Limb (tissue), 2 donors: ENCODE measurements around the gene C1orf87.
"Not testable (repeated sequence)": the region's sequence is repeated elsewhere in the genome, so short reads cannot be mapped to it uniquely, and the experiment has no call there.

Source experiments
- DNase-seq, 2 donors: peaks; one replicate each; pipeline ENCODE4 v3.0.0-alpha.2; 2016; ENCODE audit errors: extremely low spot score in 2 of 2

The C1orf87 gene

DNA sequence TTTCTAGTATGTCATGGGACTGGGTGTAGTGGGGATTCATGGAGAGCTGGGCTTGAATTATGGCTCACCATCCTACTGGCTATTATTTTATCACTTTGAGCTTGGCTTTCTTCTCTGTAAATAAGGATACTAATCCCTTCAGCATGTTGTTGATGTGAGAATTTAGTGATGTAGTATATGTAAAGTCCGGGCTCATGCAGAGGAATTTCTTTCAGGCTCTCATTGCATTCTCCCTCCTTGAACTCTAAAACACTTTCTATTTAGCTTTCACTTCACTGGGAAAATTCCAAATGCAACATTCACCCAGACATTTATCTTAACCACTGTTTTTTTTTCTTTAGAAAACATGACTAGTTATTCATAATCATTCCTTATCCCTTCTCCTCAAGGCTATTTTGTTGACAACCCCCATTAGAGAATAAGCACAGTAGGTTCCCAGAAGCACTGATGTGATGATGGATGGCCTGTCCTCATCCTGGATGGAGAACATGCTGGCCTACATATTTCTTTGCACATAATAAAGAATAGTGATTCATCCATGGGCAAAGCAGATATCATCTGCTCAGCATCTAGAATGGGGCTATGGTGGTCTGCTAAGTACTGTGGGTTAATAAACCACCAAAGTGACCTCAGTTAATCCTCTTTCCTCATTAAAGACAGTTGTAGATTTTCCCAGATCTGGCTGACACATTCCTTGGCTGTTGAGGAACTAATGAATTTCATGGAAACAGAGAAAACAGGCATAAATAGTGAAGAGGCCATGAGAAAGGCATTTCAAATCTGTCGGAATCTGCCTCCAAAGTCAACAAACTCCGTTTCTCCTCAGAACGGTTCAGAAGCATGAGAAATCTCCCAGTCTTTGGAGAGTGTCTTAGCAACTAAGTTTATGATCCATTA is 79.0 kb downstream of the C1orf87 start:
- peak in 1 of 2 donors; percentile 70 for DNase-seq

DNA sequence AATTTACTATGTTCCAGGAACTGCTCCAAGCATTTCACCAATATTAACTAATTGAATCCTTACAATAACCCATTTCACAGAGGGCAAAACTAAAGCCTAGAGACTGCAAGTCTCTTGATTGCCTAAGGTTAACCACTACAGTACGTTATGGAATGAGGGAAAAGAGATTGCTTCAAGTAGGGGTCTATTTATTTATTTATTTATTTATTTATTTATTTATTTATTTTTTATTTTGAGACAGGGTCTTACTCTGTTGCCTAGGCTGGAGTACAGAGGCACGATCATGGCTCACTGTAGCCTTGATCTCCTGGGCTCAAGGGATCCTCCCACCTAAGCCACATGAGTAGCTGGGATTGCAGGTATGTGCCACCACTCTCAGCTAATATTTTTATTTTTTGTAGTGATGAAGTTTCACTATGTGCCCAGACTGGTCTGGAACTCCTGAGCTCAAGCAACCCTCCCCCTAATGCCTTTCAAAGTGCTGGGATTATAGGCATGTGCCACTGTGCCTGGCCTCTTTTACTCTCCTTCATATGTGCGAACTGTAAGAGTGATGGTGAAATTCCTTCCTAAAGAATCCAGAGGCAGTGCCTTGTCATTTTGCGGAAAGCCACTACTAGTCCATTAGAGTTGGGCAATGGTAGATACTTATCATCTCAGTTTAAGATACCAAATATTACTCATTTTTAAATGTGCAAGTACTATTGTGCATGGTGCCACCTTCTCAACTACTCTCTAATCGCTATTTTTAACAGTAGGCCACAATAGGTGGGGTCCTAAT is 81.3 kb downstream of the C1orf87 start:
- no peak for DNase-seq

DNA sequence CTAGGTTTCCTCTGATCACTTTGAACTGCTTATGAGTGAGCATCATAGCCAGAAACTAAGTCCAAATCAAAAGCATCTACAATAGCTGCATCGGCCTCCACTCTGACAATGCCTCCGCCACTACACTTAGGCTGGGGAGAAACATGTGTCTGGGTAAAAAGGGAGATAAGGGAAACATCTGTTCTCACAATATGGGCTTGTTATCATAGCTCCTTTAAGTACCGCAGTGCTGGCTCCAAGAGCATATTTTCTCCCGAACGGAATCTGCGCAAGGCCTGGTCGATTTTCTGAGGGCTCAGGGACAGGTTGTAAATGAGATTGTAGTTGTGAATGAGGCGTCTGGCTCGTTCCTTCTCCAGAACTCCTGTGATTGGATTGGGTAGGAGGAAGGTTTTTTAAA is 83.1 kb downstream of the C1orf87 start:
- no peak for DNase-seq

DNA sequence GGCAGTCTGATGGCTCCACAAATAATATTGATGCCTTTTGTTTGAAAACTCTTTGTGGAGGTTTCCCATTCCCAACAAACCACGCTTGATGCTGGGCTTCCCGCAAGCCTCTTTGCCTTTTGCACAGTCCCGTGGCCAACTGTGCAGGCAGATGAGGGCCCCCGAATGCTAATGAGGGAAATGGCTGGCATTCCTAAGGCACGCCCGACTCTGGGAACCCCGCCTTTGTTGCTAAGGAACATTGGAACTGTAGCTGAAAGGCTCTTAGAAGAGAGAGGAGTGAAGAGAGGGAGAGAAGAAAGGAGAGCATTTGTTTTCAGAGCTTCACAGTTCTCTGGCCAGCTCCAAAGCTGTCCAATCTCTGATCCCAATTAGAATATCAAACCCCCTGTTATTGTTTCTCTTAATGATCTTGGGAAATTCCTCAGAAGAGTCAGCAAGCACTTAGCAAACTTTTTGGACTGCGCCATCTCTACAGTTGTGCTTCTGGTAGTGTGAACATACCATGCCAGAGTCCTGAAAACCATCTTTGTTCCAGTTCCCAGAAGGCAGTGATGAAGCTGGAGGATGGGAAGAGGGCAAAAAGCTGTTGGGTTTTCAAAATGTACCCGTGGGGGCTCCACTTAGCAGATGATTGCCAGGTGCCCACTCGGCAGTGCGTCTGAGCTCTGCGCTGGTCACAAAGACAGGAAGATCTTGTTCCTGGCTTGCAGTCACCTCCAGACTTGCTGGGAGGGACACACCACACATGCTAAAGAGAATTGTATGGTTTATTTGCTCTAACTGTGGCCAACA is 86.9 kb downstream of the C1orf87 start:
- DNase-seq, result peak; percentile 48 to 55

DNA sequence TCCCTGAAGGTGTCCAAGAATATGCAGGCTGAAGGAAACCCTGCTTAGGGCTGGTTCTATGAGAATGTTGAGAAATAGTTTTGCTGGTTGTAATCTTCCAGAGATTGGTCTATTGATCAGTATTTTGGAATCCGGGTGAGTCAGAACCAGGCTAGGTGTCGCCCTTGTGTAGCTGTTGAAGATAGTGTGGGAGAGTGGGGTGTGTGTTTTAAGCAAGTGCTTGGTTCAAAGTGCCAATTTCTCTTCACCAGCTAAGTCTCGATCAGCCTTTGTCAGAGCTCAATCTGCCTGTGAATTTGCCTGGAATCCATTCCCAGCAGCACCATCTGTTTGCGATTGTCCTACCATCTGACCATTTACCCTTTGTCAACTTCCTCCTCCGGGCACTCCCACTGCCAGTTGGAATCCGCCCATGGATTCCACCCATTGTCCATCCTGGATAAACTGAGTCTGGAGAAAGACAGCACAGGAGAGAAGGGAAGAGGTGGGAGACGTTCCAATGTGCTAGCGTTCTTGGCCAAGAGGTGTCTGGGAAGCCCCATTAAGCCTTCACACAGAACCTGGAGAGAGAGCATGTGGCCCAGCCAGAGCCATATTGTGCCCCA is 87.6 kb downstream of the C1orf87 start:
- DNase-seq, result no peak

DNA sequence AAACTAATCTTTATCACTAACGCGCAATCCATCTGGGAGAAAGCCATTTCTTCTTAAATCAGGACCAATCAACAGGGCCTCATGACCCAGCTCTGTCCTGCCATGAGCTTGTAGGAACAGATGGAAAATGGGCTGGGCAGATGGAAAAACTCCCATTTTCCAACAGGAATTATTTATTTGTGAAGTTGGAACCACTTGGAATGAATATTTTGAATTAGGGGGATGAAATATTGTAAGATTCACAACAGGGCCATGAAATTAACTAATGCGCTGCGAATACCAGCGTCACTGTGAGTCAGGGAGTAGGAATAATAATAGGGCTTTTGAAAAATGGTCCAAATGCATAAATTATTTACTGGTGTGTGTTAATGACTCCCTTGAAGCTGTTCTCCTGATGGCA is 93.9 kb downstream of the C1orf87 start:
- no peak for DNase-seq

DNA sequence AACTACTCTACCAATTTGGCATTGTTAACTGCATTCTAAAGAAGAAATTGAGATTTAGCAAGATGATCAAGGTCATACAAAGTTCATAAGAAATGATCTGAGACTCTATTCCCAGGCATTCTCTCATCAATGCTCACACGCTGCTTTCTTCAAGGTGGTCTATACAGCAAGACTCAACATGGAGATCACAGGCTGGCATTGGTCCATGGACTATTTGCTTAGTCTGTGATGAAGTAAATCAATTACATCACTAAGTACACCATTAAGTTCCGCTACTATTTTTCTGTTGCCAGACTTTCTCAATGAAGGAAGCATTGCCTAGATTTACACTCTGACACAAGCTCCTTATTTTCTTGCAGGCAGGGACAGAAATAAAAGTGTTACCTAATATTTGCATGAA is 95.1 kb downstream of the C1orf87 start:
- DNase-seq, result no peak

DNA sequence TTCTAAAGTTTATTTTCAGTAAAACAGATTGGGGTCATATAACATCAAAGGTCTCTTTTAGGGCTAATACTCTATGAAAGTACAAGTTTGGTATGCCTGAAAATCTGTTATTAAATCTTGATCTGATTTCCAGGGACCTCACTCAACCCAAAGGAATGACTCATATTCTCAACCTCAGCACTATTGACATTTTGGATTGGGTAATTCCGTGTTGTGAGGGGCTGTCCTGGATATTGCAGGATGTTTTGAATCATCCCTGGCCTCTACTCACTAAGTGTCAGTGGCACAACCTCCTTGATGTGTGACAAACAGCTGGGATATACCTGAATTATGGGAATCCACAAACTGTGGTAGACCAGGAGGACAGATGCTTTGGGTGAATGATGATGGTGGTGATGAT is 95.5 kb downstream of the C1orf87 start:
- DNase-seq, result no peak

DNA sequence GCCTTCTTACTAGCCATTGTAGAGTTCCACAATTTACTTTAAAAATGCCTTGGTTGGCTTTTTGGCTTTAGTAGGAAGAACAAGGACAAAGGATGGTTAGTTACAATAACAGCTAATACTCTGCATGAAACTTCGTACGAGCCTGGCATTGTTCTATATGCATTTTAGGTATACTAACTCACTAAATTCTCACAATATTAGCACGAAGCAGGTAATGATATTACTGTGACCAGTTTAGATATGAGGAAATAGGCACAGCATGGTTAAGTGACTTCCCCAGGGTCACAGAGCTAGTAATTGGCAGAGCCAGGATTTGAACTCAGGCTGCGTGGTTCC is 96.5 kb downstream of the C1orf87 start:
- no peak for DNase-seq

DNA sequence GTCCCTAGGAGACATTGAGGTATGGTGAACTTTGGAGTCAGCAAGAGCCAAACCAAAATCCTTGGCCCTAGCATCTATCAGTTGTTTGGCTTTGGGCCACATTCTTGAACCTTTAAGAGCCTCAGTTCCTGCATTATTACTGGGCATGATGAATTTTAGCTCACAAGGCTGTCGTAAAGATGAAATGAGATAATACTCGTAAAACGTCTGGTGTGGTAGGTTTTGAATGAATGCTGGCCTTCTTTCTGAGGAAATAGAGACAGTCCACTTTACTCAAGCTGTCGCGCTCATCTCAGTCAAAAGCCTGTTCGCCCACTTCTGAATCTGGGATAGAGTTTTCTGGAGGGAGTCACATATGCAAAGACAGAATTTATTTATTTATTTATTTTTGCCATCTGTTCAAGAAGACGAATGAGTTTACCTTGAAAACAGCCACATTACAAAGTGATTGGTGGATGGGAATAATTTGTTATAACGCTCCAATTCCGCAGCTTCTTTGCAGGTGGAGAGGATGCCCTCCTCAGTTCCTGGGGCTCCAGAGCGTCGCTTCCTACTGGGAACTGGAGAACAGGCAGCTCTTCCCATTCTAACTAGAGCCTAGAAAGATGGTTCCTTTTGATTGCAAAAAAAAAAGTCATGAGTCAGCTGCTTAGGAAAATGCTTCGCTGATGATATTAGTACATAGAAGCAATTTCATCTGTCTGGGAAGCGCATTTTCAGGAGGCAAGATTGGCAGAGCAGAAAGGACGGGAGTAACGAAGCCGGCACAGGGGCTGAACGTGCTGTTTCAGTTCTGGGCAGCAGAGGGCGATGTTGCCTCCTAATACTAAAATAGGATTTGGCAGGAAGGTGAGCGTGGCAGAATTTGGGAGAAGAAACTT is 97.1 kb downstream of the C1orf87 start:
- peak; percentile 83 to 84 for DNase-seq

DNA sequence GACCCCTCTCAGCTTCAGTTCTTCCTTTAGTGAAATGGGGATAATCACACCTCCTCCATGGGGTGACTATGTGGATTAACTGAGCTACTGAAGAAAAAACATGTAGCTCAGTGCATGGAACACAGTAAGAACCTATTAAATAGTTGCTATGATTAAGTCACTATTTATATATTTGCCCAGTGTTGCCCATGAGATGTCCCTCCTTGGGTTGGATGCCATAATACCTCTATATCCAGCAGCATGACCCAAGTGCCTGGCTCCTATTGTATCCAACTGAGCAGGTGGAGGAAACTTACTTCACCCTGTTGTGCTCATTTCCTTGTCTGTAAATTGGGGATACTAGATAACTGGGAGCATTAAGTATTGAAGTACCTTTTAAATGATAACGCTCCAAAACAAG is 99.9 kb downstream of the C1orf87 start:
- DNase-seq, result no peak

DNA sequence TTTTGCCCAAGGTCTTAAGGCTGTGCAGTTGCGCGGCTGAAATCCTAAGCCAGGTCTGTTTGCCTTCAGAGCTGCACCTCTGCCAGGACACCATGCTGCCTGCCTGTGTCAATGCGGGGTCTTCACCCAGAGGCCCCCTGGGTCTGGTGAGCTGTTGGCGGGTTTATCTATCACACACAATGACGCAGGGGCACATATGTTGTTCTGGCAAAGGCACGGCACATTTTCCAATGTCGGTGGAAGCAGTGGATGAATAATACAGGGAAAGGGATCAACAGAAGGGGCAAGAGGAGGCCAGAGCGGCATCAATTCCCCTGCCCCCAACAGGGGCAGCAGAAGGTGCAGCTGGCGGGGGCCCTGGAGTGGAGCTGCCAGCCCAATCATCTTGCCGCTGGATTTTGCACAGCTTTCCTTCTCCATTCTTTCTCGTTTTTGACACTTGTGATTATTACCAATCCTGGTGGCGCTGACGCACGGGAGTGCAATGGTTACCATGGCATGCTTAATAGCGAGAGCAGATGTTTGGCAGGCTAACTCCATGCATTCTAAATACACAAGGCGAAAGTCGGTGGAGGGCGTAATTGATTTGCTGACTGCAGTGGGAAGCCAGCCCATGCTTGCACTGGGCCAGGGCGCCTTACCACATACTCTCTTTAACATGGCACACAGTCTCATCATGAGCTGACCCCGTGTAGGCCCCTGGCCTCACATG is 101.2 kb downstream of the C1orf87 start:
- DNase-seq, result peak; percentile 62 to 76

DNA sequence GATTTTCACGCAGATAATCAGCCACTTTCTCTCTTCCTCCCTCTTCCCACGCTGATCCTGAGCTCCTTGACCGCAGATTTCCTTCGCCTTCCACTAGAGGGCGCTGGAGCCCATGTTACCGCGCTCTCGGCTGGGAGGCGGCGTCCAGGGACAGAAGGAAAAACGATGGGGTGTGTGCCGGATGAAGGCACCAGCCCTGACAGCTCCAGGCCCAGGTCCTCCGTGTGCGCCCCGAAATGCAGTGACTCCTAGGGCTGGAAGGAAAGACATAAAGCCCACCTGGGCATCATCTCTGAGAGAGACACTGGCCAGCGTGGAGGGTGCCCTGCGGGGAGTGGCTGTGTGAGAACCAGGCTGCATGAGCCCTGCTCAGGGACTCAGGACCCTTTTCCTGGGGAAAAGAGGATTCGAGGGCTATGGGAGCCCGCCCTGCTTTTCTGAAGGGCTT is 102.1 kb downstream of the C1orf87 start:
- DNase-seq, result peak; percentile 85 to 90

DNA sequence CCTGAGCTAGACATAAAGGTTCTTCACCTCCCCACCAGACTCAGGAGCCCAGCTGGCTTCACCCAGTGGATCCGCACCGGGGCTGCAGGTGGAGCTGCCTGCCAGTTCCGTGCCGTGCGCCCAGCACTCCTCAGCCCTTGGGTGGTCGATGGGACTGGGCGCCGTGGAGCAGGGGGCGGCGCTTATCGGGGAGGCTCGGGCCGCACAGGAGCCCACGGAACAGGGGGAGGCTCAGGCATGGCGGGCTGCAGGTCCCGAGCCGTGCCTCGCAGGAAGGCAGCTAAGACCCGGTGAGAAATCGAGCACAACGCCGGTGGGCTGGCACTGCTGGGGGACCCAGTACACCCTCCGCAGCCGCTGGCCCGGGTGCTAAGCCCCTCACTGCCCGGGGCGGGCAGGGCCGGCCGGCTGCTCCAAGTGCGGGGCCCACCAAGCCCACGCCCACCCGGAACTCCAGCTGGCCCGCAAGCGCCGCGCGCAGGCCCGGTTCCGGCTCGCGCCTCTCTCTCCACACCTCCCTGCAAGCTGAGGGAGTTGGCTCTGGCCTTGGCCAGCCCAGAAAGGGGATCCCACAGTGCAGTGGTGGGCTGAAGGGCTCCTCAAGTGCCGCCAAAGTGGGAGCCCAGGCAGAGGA is 103.9 kb downstream of the C1orf87 start:
- DNase-seq, result not testable (repeated sequence)

DNA sequence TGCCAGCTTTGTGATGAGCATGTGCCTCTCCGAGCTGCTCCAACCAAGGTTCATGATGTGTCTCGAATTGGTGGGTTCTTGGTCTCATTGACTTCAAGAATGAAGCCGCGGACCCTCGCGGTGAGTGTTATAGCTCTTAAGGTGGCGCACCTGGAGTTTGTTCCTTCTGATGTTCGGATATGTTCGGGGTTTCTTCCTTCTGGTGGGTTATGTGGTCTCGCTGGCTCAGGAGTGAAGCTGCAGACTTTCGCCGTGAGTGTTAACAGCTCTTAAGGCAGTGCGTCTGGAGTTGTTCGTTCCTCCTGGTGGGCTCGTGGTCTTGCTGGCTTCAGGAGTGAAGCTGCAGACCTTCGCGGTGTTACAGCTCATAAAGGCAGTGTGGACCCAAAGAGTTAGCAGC is 104.8 kb downstream of the C1orf87 start:
- not testable (repeated sequence) for DNase-seq

DNA sequence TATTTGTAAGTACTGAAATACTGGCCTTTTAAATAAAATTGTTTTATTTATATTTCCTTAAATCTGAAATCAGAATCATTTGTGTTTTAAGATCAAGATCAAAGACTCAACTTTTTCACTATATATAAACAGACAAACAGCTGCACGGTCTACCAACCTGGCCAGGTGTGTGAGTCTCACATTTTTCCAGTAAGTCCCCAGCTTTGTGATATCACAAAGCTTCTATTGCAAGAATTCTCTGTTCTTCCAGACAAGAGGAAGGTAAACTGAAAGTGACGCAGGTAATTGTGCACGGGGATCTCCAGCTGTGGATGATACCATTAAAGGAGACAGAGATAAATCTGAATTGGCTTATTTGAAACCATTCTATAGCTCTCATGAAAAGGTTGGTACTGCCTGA is 105.8 kb downstream of the C1orf87 start:
- DNase-seq, result no peak

DNA sequence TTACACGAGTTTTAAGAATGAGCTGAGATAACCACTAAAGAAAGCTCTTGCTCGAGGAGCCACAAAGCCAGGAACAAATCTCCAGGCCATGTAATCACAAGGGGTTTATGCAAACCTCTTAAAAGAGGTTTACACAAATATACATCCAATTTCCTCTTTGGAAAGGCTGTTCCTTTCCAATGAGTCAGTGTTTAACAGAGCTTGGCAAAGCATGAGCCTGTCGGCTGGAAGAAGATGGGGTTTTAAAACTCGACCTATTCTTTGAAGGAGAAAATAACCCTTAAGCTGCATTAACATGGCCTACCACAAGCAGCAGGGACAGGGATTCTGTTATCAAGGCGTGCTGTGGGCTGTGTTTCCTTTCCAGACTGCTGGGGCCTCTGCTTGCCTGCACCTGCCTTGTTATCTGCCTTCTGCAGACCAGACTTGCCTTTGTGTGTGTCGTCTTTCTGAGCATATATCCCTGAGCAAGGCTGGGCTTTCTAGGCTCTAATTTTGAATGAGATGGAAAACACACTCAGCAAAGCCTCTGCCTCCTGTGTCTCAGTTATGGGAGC is 106.4 kb downstream of the C1orf87 start:
- DNase-seq, result peak in 1 of 2 donors; percentile 46

DNA sequence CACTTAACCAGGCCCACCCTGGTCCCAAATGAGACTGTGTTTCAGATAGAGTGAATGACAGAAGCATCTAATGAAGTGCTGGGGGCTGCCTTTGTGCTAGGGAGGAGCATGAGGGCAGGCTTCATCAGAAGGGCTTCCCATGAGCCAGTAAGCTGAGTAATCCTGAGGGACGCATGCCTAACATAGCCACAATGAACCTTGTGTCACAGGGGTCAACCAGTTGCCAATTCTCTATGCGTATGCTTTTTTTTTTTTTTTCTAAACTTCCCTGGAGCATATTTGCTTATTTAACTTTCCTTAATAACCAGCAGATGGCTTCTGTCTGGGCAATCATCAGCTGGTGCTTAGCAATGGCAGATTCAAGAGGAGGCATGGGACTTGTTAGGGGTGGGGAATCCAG is 121.5 kb downstream of the C1orf87 start:
- no peak for DNase-seq

DNA sequence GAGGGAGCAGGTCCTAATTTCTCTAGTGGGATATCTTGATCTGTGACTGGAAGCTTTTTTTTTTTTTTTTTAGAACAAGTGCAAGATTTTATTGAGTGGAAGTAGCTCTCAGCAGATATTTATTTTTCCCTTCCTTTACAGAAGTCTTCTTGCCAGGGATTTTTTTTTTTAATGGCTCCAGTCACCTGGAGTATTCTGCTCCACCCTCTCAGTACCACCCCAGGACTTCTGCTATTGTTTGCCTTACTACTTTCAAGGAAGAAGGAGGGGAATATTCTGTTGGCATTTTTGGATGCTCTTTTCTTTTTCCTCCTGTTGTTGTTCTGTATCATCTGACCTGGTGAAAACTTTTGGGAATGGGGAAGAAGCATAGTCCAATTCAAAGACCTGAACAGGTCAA is 123.9 kb downstream of the C1orf87 start:
- no peak for DNase-seq
